H1 (cell line): Measurements from ENCODE around the gene KRTAP20-3. TPM values are rescaled to one million over a fixed set of nuclear protein-coding genes. Genes with fewer than 3 reads are reported as not detected.

ENCODE experiments used
- CTCF ChIA-PET: fragments of 300-600 bp; sonication (Branson Sonifier 250); formaldehyde crosslinking; loops from one replicate; lab custom pipeline; 2021; ENCODE audit not compliant: partially characterized antibody; lab: Charles Lee
- POLR2A ChIA-PET: fragments of 300-600 bp; sonication (Branson Sonifier 250); formaldehyde crosslinking; loops from one replicate; lab custom pipeline; 2021; ENCODE audit warnings: inconsistent platforms; ENCODE audit not compliant: partially characterized antibody; lab: Charles Lee
- DNase-seq, 2 experiments: peaks; one replicate each; pipeline versions ENCODE4 v3.0.0 to v3.0.0-alpha.2; 2010 to 2022; ENCODE audit warnings: low spot score in 2 of 2, low read depth in 1 of 2, mixed read lengths in 1 of 2
- FAIRE-seq: peaks from 2 replicates; lab custom pipeline; 2011; peaks lifted over from hg19 to GRCh38; lab: Jason Lieb, UNC
- H2AFZ ChIP-seq: 2 replicates; pipeline ENCODE4 v1.8.1; 2012; ENCODE audit warnings: low read length, inconsistent platforms
- H2AK5ac ChIP-seq: 2 replicates; pipeline ENCODE4 v1.6.1; 2013; ENCODE audit warnings: low read depth, low read length
- H2BK120ac ChIP-seq: replicated peaks from 2 replicates; pipeline ENCODE3; 2013; ENCODE audit warnings: low read depth, low read length, inconsistent platforms
- H2BK12ac ChIP-seq: 2 replicates; pipeline ENCODE4 v1.6.1; 2013; ENCODE audit warnings: low read depth, low read length
- H2BK15ac ChIP-seq: 2 replicates; pipeline ENCODE4 v1.6.1; 2013; ENCODE audit warnings: low read length
- H2BK20ac ChIP-seq: 2 replicates; pipeline ENCODE4 v1.6.1; 2013; ENCODE audit warnings: low read length
- H2BK5ac ChIP-seq: 2 replicates; pipeline ENCODE4 v1.6.1; 2013; ENCODE audit warnings: low read depth, low read length
- H3K14ac ChIP-seq: 2 replicates; pipeline ENCODE4 v1.6.1; 2013; ENCODE audit warnings: inconsistent platforms; ENCODE audit not compliant: insufficient read length
- H3K18ac ChIP-seq: 2 replicates; pipeline ENCODE4 v1.6.1; 2013; ENCODE audit warnings: low read length; ENCODE audit errors: extremely low read depth
- H3K23ac ChIP-seq: 2 replicates; pipeline ENCODE4 v1.6.1; 2013; ENCODE audit warnings: inconsistent platforms; ENCODE audit not compliant: insufficient read length
- H3K23me2 ChIP-seq: 2 replicates; pipeline ENCODE4 v1.6.1; 2013; ENCODE audit warnings: low read depth, low read length
- H3K27ac ChIP-seq: 2 replicates; pipeline ENCODE4 v1.6.1; 2011; ENCODE audit warnings: low read depth, low read length, inconsistent platforms
- H3K27me3 ChIP-seq, 4 experiments: replicated peaks in 1 of 4; 1 replicate in 1 of 4; 2 replicates in 3 of 4; pipeline versions ENCODE4 v1.6.1 to v1.8.1; 2011 to 2013; ENCODE audit warnings: low read length in 3 of 4, mild to moderate bottlenecking in 3 of 4, inconsistent platforms in 2 of 4, mixed read lengths in 2 of 4, moderate library complexity in 1 of 4; ENCODE audit not compliant: control insufficient read depth in 3 of 4, insufficient read depth in 3 of 4; ENCODE audit errors: extremely low read depth in 1 of 4
- H3K36me3 ChIP-seq, 4 experiments: 2 replicates each; pipeline versions ENCODE4 v1.6.1 to v1.8.1; 2011 to 2013; ENCODE audit warnings: mild to moderate bottlenecking in 4 of 4, low read length in 3 of 4, moderate library complexity in 2 of 4, control low read depth in 1 of 4, inconsistent platforms in 1 of 4; ENCODE audit not compliant: insufficient read depth in 4 of 4, control insufficient read depth in 2 of 4
- H3K4ac ChIP-seq: replicated peaks from 2 replicates; pipeline ENCODE3; 2013; ENCODE audit warnings: low read length, low read depth, mixed read lengths, inconsistent platforms; ENCODE audit not compliant: insufficient read length
- H3K4me1 ChIP-seq, 4 experiments: replicated peaks in 1 of 4; 1 replicate in 1 of 4; 2 replicates in 3 of 4; pipeline versions ENCODE4 v1.6.1 to v1.8.1; 2011 to 2013; ENCODE audit warnings: low read length in 3 of 4, inconsistent platforms in 2 of 4, mixed read lengths in 1 of 4; ENCODE audit not compliant: insufficient read depth in 4 of 4, control insufficient read depth in 3 of 4
- H3K4me2 ChIP-seq, 2 experiments: 2 replicates each; pipeline versions ENCODE4 v1.6.1 to v1.8.1; 2011 to 2013; ENCODE audit warnings: low read depth in 2 of 2, low read length in 2 of 2, control low read depth in 1 of 2, inconsistent platforms in 1 of 2, mild to moderate bottlenecking in 1 of 2; ENCODE audit not compliant: insufficient read depth in 1 of 2
- H3K4me3 ChIP-seq, 4 experiments: fragments of 200-600, 300-600 bp in 1 of 4; sonication (generic), shearing (Covaris generic), sonication (Bioruptor Twin) in 1 of 4; 2 replicates each; pipeline versions ENCODE4 v1.5.1 to v1.8.1; 2011 to 2016; ENCODE audit warnings: low read length in 4 of 4, low read depth in 3 of 4, control low read depth in 2 of 4, inconsistent platforms in 2 of 4, mild to moderate bottlenecking in 2 of 4, mixed read lengths in 1 of 4, moderate library complexity in 1 of 4; ENCODE audit not compliant: insufficient read depth in 2 of 4; ENCODE audit errors: extremely low read depth in 1 of 4
- H3K56ac ChIP-seq: replicated peaks from 2 replicates; pipeline ENCODE3; 2013; ENCODE audit warnings: low read depth, mild to moderate bottlenecking, mixed read lengths, low read length, inconsistent platforms; ENCODE audit not compliant: insufficient read length
- H3K79me1 ChIP-seq: 2 replicates; pipeline ENCODE4 v1.6.1; 2013; ENCODE audit warnings: low read depth, low read length, control low read depth
- H3K79me2 ChIP-seq, 2 experiments: 2 replicates each; pipeline versions ENCODE4 v1.6.1 to v1.8.1; 2012 to 2013; ENCODE audit warnings: low read length in 2 of 2, mild to moderate bottlenecking in 2 of 2, inconsistent platforms in 1 of 2; ENCODE audit not compliant: insufficient read depth in 2 of 2, control insufficient read depth in 1 of 2
- H3K9ac ChIP-seq, 4 experiments: replicated peaks in 1 of 4; 1 replicate in 1 of 4; 2 replicates in 3 of 4; pipeline versions ENCODE4 v1.6.1 to v1.8.1; 2011 to 2013; ENCODE audit warnings: low read depth in 3 of 4, low read length in 3 of 4, control low read depth in 2 of 4, mild to moderate bottlenecking in 2 of 4, moderate library complexity in 2 of 4, inconsistent platforms in 1 of 4; ENCODE audit errors: extremely low read depth in 1 of 4
- H3K9me3 ChIP-seq, 2 experiments: 2 replicates each; pipeline versions ENCODE4 v1.6.1 to v1.8.1; 2012 to 2013; ENCODE audit warnings: mild to moderate bottlenecking in 2 of 2, moderate library complexity in 2 of 2, control low read depth in 1 of 2, inconsistent platforms in 1 of 2, low read depth in 1 of 2, low read length in 1 of 2, mixed read lengths in 1 of 2; ENCODE audit not compliant: insufficient read depth in 2 of 2
- H4K20me1 ChIP-seq, 2 experiments: replicated peaks in 1 of 2; 2 replicates each; pipeline versions ENCODE3 to v1.8.1; 2011 to 2013; ENCODE audit warnings: inconsistent platforms in 2 of 2, low read length in 2 of 2, mild to moderate bottlenecking in 1 of 2; ENCODE audit not compliant: insufficient read depth in 2 of 2, control insufficient read depth in 1 of 2
- H4K5ac ChIP-seq: 2 replicates; pipeline ENCODE4 v1.6.1; 2013; ENCODE audit warnings: low read length, low read depth, mixed read lengths, inconsistent platforms; ENCODE audit not compliant: insufficient read length
- H4K8ac ChIP-seq: 2 replicates; pipeline ENCODE4 v1.8.0; 2013; ENCODE audit warnings: mild to moderate bottlenecking, moderate library complexity, low read length, inconsistent platforms; ENCODE audit not compliant: insufficient read depth; ENCODE audit errors: extremely low read depth
- H4K91ac ChIP-seq: replicated peaks from 2 replicates; pipeline ENCODE3; 2013; ENCODE audit warnings: low read length, mixed read lengths, inconsistent platforms; ENCODE audit not compliant: insufficient read length
- CEBPB ChIP-seq: IDR thresholded peaks from 2 replicates; pipeline ENCODE4 v1.6.1; 2012; ENCODE audit warnings: low read depth, low read length
- CHD2 ChIP-seq: IDR thresholded peaks from 2 replicates; pipeline ENCODE4 v1.6.1; 2012; ENCODE audit warnings: low read length, improper control_type of control experiment
- CREB1 ChIP-seq: IDR thresholded peaks from 2 replicates; pipeline ENCODE4 v1.6.1; 2012; ENCODE audit warnings: inconsistent platforms
- EZH2 ChIP-seq: fragments of 200-600 bp; sonication (generic); IDR thresholded peaks from 2 replicates; pipeline ENCODE4 v1.7.1; 2012; ENCODE audit warnings: low read depth, mild to moderate bottlenecking, moderate library complexity, low read length, inconsistent platforms; ENCODE audit not compliant: severe bottlenecking
- GABPA ChIP-seq: IDR thresholded peaks from 2 replicates; pipeline ENCODE4 v1.6.1; 2011; ENCODE audit warnings: mild to moderate bottlenecking, low read length, moderate library complexity, borderline replicate concordance; ENCODE audit not compliant: insufficient read depth
- NRF1 ChIP-seq: IDR thresholded peaks from 2 replicates; pipeline ENCODE4 v1.6.1; 2011; ENCODE audit warnings: mild to moderate bottlenecking, low read depth, low read length, improper control_type of control experiment
- PHF8 ChIP-seq: fragments of 200-600 bp; sonication (generic); conservative IDR thresholded peaks from 2 replicates; pipeline ENCODE4 v1.7.1; 2012; ENCODE audit warnings: low read depth, mild to moderate bottlenecking, inconsistent platforms, low read length, moderate library complexity
- POU5F1 ChIP-seq: IDR thresholded peaks from 2 replicates; pipeline ENCODE4 v1.6.1; 2011; ENCODE audit warnings: low read depth, mild to moderate bottlenecking, low read length, moderate library complexity
- SRF ChIP-seq: IDR thresholded peaks from 2 replicates; pipeline ENCODE4 v1.6.1; 2011; ENCODE audit warnings: mild to moderate bottlenecking, low read depth, low read length, moderate library complexity
- TBP ChIP-seq: IDR thresholded peaks from 2 replicates; pipeline ENCODE4 v1.6.1; 2011; ENCODE audit warnings: low read depth, low read length, improper control_type of control experiment
- WGBS, 2 experiments: shearing (Covaris generic) in 1 of 2; methylation state at CpG; one replicate each; pipeline versions ENCODE4 v1.1.6 to v1.1.7; 2013 to 2015; ENCODE audit warnings: low lambda C conversion rate in 2 of 2, mixed read lengths in 2 of 2, inconsistent platforms in 1 of 2, low coverage in 1 of 2, missing lambda C conversion rate in 1 of 2; ENCODE audit not compliant: insufficient replicate concordance in 2 of 2, insufficient coverage in 1 of 2, insufficient read length in 1 of 2; ENCODE audit errors: extremely low coverage in 1 of 2, missing lambda C conversion rate in 1 of 2; 5-methylcytosine and 5-hydroxymethylcytosine counted together
- polyA plus RNA-seq, 7 experiments: library from polyadenylated mRNA; depleted of rRNA in 3 of 7; stranded (reverse) in 5 of 7; unstranded in 2 of 7; fragments of >200 nt in 5 of 7; fragments of 200-250 nt in 2 of 7; gene quantifications; 1 replicate in 5 of 7; 2 replicates in 1 of 7; 4 replicates in 1 of 7; pipeline versions ENCODE4 v1.2.1 to v1.2.3, GENCODE V29; 2011 to 2013; ENCODE audit warnings: missing spikeins in 2 of 7, mixed read lengths in 2 of 7
- total RNA-seq: library from RNA; stranded (reverse); fragmentation: NEBNext Ultra II Directional; extraction: Animal tissue kit (Norgen Biotek cat#: 25700); gene quantifications from 2 replicates; pipeline ENCODE4 v1.2.1, GENCODE V29; 2021

KRTAP20-3 gene
- total and polyA plus RNA-seq, 2 of the 8 experiments (the other 6 are each of a cell fraction or from before 2014, with no cell fraction given), result not detected

DNA sequence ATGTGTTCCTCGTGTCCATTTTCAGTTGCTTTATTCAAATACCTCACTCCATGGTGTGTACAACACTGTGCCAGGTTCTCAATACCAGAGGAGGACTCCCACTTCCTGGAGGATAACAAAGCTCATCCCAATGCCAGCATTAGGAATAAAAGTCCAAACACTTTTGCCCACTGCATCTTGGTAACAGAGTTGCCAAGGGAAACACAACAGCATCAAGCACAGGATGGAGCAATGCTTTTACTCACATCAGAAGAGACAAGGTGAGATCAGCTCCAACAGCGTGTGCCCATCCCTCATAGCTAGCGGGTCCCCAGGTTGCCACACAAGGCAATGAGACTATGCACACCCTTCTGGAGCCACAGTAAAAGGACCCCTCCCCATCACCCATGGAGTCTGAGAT lies 19.3 kb upstream of the KRTAP20-3 start:
- DNase-seq, result no peak
- Histone ChIP-seq H4K5ac (no peak overlapping the region), H3K27ac (no peak overlapping the region), H3K79me1 (no peaks in the 10 kb centered on the region), H3K27me3 (peaks cover 0 to 1% (median 0%) of the 10 kb centered on the region in 4 experiments; a peak in 1 of 7 replicates), H4K20me1 (no peaks in the 10 kb centered on the region), H2BK15ac (no peak overlapping the region), H3K14ac (no peak overlapping the region), H2AFZ (no peak overlapping the region), H3K4me3 (no peak overlapping the region), H2BK12ac (no peak overlapping the region), H3K18ac (no peak overlapping the region), H2BK5ac (no peak overlapping the region), H4K8ac (no peak overlapping the region), H2BK20ac (no peak overlapping the region), H3K23me2 (no peaks in the 10 kb centered on the region), H3K36me3 (no peaks in the 10 kb centered on the region), H3K56ac (no peak overlapping the region), H3K4ac (no peak overlapping the region), H3K23ac (no peak overlapping the region), H3K79me2 (no peaks in the 10 kb centered on the region), H3K4me2 (no peak overlapping the region), H3K9ac (no peak overlapping the region), H3K9me3 (peaks cover 7% of the 10 kb centered on the region in 2 experiments), H2AK5ac (no peak overlapping the region), H4K91ac (no peak overlapping the region), H2BK120ac (no peak overlapping the region), H3K4me1 (peaks cover 0 to 2% (median 0%) of the 10 kb centered on the region in 4 experiments; a peak in 2 of 7 replicates)
- no peak for TF ChIP-seq SRF
- TF ChIP-seq EZH2, result no peak
- TF ChIP-seq CEBPB, result no peak
- TF ChIP-seq CREB1, result no peak
- TF ChIP-seq POU5F1, result no peak
- TF ChIP-seq NRF1, result no peak
- TF ChIP-seq TBP, result no peak
- TF ChIP-seq GABPA, result no peak
- no peak for TF ChIP-seq PHF8
- no peak for TF ChIP-seq CHD2
- POLR2A ChIA-PET, result no interaction called here
- 90% methylated on average over 3 of the region's 3 CpGs; no CpG with 5 or more reads in 1 of the 2 experiments for WGBS, 2 experiments
- CTCF ChIA-PET, result interaction anchor here (1.5 kb wide), 1 partner anchor 17 kb away, joined by 5 read pairs; no protein-coding TSS in a partner anchor
- FAIRE-seq, result no peak
